T-helper 9 cell (primary cell): ENCODE measurements around the gene POU2AF2.
"Not testable (repeated sequence)": the region's sequence is repeated elsewhere in the genome, so short reads cannot be mapped to it uniquely, and the experiment has no call there.

Source experiments
- DNase-seq: peaks from one replicate; pipeline ENCODE4 v3.0.0-alpha.2; 2020
- total RNA-seq, 2 donors: gene quantifications; one replicate each; lab custom pipeline; 2026; lab: John Stamatoyannopoulos, UW

The POU2AF2 gene
- 0 reads per million in 2 donors for total RNA-seq

DNA sequence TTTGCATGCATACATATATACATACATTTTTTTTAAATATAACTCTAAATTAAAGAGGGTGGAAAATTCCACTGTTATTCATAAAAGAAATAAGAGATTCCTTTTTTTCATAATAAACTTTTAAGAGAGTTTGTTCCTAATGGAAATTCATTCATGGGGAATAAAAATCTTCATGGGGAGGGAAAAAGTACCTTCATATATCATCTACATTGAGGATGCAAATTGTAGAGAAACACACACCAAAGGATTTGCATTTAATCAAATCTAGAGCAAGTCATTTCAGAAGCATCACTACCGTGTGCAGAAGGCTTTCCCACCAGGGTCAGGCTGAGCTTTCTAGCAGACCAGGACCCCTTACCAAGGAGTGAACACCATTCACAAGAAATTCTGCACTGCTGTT is at the start of gene POU2AF2:
TSS of gene POU2AF2 (plus strand) at position 301 of the 400 bp plus-strand sequence. CDS start 129 bp downstream, outside the sequence.
- no peak for DNase-seq

DNA sequence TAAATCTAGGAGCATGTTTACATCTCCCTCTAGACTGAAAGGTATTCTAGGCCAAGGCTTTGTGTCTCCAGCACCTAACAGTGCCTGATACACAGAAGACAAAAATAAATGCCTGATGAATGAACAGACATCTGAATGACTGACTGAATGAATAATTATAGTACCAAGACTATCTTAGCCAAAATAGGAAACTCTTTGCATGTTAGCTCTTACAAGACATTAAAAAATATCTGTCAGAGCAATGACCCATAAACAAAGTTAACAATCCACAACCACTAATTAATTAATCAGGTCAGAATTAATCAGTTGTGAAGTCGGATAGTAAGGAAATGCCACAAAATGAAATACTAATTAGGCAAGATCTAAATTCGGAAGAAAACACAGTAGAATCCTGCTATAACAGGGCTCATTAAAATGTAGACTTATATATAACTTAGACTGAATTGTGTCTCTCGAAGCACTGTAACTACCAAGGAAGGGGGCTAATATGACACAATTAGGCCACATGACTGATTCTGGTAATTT is 45.5 kb upstream of the POU2AF2 start:
- no peak for DNase-seq

DNA sequence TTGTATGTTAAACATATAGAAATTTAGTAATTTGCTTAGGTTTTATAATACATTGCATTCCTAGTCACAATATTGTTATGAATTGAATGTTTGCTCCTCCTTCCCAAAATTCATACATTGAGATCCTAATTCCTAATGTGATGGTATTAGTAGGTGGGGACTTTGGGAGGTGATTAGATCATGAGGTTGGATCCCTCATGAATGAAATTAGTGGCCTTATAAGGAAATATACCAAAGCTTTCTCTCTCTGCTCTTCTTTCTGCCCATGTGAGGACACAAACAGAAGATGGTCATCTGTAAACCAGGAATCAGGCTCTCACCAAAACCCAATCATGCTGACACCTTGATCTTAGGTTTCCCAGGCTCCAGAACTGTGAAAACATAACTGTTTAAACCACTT is 41.3 kb upstream of the POU2AF2 start:
- no peak for DNase-seq

DNA sequence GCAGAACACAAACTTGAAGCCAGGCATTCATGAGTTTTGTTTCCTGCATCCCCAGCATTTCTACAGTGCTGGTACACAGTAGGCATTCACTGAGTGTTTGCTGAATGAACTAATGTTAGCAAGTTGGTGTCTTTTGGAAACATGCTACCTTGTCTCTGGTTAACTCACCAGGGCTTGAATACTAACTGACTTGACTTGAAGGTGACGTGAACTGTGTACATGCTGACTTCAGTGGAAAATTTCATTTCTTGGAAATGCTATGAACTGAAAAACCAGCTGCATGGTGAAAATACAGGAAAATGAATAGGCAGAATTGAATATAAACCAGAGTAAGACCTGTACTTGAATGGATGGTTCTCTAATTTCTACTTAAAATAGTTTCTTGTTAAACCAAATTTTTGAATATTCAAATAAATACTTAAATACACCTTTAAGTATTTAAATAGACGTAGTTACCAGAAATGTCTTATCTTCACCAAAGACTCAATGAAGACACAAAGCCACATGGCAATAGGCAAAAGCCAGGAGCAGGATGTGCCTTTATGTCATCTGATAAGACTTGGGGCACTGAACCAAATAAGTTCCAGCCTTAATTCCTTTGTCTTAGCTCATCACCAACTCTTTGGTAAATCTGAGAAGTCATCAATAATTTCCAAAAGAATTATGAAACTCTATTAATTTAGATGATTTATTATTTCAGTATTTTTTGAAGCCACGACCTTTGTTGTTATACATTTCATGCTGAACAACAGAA is 39.7 kb upstream of the POU2AF2 start:
- DNase-seq, result no peak

GRCh38 chr11:111206472-111206871 is 39.1 kb upstream of the POU2AF2 start:
- DNase-seq, result no peak

GRCh38 chr11:111207213-111207612 is 38.3 kb upstream of the POU2AF2 start:
- DNase-seq, result no peak

DNA sequence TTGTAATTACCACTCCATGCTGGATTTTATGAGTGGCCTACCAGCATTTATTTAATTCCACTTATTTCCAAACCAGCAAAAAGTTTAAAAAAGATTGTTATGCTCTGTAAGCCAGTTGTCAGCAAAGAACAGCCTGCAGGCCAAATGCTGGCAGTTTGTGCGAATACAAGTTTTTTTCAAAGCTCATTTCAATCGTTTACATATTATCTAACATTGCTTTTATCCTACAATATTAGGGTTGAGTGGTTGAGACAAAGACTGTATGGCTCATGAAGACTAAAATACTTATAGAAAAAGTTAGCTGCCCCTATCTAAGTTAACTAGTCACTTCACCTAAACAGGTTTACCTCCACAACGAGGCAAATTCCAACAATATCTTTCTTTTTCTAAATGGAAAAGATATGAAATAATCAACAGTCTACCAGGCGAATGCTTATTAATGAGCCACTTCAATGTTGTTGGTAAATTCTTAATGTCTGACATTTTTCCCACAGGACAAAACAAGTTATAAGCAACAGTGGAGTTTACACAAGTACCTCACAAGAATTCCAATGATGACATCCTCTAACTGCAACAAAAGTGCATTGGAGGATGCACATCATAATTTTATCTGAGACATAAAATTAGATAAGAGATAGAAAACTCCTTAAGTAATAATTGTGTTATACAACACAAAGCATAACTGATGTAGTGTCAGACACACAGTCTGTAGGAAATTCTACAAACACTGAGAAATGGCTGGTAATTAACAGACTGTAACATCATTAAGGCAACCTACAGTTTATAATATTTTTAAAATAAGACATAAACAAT is 35.8 kb upstream of the POU2AF2 start:
- no peak for DNase-seq

- no peak for DNase-seq
Observed at GRCh38 chr11:111213256-111213655, 32.3 kb upstream of the POU2AF2 start.

- DNase-seq, result no peak
Observed at GRCh38 chr11:111220721-111221120, 24.8 kb upstream of the POU2AF2 start.

DNA sequence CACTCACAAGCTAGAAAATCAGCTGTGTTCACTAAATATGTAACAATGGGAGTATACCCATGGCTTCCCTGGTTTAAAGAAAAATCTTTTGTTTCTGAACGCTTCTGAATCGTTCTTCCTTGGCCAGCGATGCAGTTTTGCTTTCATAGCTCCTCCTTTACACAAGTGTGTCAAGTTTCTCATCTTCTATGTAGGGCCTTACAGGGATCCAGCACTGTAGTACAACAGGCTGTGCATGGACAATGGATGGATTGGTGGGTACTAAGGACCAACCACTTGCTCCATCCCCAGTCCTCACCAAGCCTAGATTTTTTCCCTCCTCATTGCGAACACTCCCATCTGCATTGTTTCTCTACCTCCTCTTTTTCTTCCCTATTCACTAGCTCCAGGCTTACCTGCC is 24.3 kb upstream of the POU2AF2 start:
- DNase-seq, result no peak

DNA sequence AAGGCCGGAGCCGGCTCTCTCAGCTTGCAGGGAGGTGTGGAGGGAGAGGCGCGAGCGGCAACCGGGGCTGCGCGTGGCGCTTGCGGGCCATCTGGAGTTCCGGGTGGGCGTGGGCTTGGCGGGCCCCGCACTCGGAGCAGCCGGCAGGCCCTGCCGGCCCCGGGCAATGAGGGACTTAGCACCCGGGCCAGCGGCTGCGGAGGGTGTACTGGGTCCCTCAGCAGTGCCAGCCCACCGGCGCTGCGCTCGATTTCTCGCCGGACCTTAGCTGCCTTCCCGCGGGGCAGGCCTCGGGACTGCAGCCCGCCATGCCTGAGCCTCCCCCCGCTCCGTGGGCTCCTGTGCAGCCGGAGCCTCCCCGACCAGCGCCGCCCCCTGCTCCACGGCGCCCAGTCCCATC is 23.6 kb upstream of the POU2AF2 start:
- not testable (repeated sequence) for DNase-seq

GRCh38 chr11:111222821-111223455 is 22.6 kb upstream of the POU2AF2 start:
- peak; percentile 8 for DNase-seq

DNA sequence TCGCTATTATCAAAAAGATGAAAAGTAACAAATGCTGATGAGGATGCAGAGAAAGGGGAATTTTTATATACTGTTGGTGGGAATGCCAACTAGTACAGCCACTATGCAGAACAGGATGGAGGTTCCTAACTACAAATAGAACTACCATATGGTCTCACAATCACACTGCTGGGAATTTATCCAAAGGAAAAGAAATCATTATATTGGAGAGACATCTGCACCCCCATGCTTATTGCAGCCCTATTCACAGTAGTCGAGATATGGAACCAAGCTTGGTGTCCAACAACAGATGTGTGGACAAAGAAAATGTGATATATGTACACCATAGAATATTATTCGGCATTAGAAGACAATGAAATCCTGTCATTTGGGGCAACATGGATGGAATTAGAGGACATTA is 19.6 kb upstream of the POU2AF2 start:
- no peak for DNase-seq

- DNase-seq, result no peak
Observed at GRCh38 chr11:111229604-111230003, 15.9 kb upstream of the POU2AF2 start.

- no peak for DNase-seq
Observed at GRCh38 chr11:111230122-111230465, 15.4 kb upstream of the POU2AF2 start.

- DNase-seq, result no peak
Observed at GRCh38 chr11:111231836-111232235, 13.7 kb upstream of the POU2AF2 start.

GRCh38 chr11:111236383-111236782 is 9.1 kb upstream of the POU2AF2 start:
- DNase-seq, result no peak

DNA sequence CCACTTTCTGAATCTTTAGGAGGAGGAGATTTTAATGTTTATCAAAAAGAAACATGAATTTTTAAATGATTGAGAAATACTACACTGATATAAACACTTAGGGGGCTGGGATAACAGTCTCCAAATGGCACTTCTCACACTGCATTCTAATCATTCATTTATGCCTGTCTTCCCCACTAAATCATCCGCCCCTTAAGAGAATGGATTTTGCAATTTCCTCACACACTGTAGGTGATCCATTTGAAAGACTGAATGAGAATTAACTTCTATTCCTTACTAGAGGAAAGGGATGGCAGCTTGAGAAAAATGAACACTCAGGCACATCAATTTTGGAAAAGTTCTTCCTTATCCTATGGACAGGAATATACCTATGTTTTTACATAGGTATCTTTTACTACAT is 7.6 kb upstream of the POU2AF2 start:
- no peak for DNase-seq

DNA sequence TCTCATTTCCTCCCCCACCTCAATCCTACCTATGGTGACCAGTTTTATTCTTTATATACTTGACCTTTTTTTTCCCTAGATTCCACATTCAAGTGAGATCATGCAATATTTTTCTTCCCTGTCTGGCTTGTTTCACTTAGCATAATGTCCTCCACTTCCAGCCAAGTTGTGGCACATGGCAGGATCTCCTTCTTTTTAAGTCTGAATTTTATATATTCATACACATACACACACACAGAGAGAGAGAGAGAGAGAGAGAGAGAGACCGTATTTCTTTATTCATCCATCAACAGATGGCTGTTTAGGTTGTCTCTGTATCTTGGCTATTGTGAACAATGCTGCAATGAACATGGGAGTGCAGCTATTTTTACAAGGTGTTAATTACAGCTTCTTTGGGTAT is 1.4 kb downstream of the POU2AF2 start:
- DNase-seq, result no peak

- DNase-seq, result no peak
Observed at GRCh38 chr11:111250936-111251335, 5.4 kb downstream of the POU2AF2 start.

DNA sequence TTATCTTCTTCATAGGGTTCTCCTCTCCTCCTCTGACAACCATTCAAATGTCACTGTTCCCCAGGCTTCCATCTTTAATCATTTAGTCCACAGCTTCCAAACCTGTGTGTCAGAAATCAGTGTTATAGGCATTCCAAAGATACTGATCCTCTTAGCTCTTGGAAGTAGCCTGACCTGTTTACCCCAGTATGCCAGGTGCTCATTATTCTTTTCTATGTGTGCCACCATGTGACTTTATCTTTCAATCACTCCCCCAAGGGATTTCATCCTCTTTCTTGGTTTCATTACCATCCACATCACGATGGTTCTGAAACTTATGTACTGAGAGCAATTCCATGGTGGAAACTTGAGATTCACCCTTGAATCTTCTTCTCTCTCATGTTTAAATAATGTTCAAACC is 7.6 kb downstream of the POU2AF2 start:
- no peak for DNase-seq

- DNase-seq, result no peak
Observed at GRCh38 chr11:111253630-111254029, 8.1 kb downstream of the POU2AF2 start.

- DNase-seq, result no peak
Observed at GRCh38 chr11:111258046-111258445, 12.5 kb downstream of the POU2AF2 start.

- no peak for DNase-seq
Observed at GRCh38 chr11:111259896-111260295, 14.4 kb downstream of the POU2AF2 start.
